Upper lobe of right lung (tissue), 1 donor: Measurements from ENCODE around the gene DOK6. TPM values are rescaled to one million over a fixed set of nuclear protein-coding genes. Genes with fewer than 3 reads are reported as not detected.

Source experiments
- ATAC-seq: fragments of 200-7000 bp; cut with Tn5 transposase; one replicate; pipeline ENCODE4 v1.9.1; 2020; ENCODE audit warnings: mild to moderate bottlenecking, moderate library complexity
- DNase-seq: peaks from one replicate; pipeline ENCODE4 v3.0.0-alpha.2; 2020
- H3K27ac ChIP-seq: fragments of 200-600 bp; one replicate; pipeline ENCODE4 v1.8.0; 2022
- H3K27me3 ChIP-seq: fragments of 200-600 bp; one replicate; pipeline ENCODE4 v1.8.0; 2022; ENCODE audit warnings: mild to moderate bottlenecking
- H3K36me3 ChIP-seq: fragments of 200-600 bp; one replicate; pipeline ENCODE4 v1.8.0; 2022
- H3K4me1 ChIP-seq: fragments of 200-600 bp; one replicate; pipeline ENCODE4 v1.8.0; 2022
- H3K4me3 ChIP-seq: fragments of 200-600 bp; one replicate; pipeline ENCODE4 v1.8.0; 2022; ENCODE audit warnings: mild to moderate bottlenecking
- H3K9me3 ChIP-seq: fragments of 200-600 bp; one replicate; pipeline ENCODE4 v1.8.0; 2022
- intact Hi-C: fragments of 100-400 bp; cut with DNase I; formaldehyde crosslinking; loops from one replicate; pipeline ENCODE4 v1.11.0; 2022
- total RNA-seq: library from RNA; stranded (reverse); fragmentation: NEBNext Ultra II Directional; extraction: Animal tissue kit (Norgen Biotek cat#: 25700); gene quantifications from one replicate; pipeline ENCODE4 v1.2.1, GENCODE V29; 2021
- TF ChIP-seq, protein P1 (sequence below): fragments of 200-600 bp; IDR thresholded peaks from one replicate; pipeline ENCODE4 v1.8.0; 2022; ENCODE audit warnings: antibody characterized with exemption
- donor health status: DM: no; HTN: yes; CAD: no; lungs with severe emphysema.

Gene DOK6
- total RNA-seq, 1 donor from 2014 or later: 5.9 TPM

DNA sequence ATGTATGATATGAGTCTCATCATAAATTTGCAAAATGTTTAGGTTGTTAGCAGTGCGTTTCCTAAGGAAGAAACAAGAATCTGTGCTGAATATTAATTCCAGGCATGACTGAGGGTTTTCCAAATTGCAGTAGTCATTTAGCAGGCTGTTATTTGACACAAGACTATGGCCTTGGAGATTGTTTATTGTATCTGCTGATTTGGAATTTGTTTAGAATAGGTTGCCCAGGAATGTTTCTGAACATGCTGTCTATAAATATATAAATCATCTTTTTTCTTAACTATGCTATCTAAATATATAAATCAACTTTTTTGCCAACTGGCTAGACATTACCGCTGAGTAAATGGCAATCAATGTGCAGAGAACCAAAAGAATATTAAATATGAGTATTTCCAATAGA lies 90.9 kb downstream of the DOK6 start:
- intact Hi-C loops: no loop called here
- DNase-seq: no peak
- TF ChIP-seq, protein P1, sequence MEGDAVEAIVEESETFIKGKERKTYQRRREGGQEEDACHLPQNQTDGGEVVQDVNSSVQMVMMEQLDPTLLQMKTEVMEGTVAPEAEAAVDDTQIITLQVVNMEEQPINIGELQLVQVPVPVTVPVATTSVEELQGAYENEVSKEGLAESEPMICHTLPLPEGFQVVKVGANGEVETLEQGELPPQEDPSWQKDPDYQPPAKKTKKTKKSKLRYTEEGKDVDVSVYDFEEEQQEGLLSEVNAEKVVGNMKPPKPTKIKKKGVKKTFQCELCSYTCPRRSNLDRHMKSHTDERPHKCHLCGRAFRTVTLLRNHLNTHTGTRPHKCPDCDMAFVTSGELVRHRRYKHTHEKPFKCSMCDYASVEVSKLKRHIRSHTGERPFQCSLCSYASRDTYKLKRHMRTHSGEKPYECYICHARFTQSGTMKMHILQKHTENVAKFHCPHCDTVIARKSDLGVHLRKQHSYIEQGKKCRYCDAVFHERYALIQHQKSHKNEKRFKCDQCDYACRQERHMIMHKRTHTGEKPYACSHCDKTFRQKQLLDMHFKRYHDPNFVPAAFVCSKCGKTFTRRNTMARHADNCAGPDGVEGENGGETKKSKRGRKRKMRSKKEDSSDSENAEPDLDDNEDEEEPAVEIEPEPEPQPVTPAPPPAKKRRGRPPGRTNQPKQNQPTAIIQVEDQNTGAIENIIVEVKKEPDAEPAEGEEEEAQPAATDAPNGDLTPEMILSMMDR: no peak

GRCh38 chr18:69492861-69493260 lies 92.2 kb downstream of the DOK6 start:
- H3K4me1 ChIP-seq: no peaks in the 10 kb centered on the region
- intact Hi-C loops: no loop called here
- no peaks in the 10 kb centered on the region for H3K27me3 ChIP-seq
- TF ChIP-seq, protein P1: no peak
- no peak overlapping the region for H3K27ac ChIP-seq
- no peaks in the 10 kb centered on the region for H3K36me3 ChIP-seq
- ATAC-seq (no peak), DNase-seq (no peak)
- no peak overlapping the region for H3K4me3 ChIP-seq
- H3K9me3 ChIP-seq: no peaks in the 10 kb centered on the region

More for the DNA sequence above, 90.9 kb downstream of the DOK6 start:
- no peak for ATAC-seq
- H3K4me3 ChIP-seq: no peak overlapping the region
- no peaks in the 10 kb centered on the region for H3K9me3 ChIP-seq
- no peaks in the 10 kb centered on the region for H3K36me3 ChIP-seq
- H3K4me1 ChIP-seq: no peaks in the 10 kb centered on the region
- H3K27ac ChIP-seq: no peak overlapping the region
- no peaks in the 10 kb centered on the region for H3K27me3 ChIP-seq

- peak; percentile 24 for ATAC-seq
- no peaks in the 10 kb centered on the region for H3K9me3 ChIP-seq
- intact Hi-C loops: no loop called here
- no peak for DNase-seq
- TF ChIP-seq, protein P1: no peak
- no peak overlapping the region for H3K27ac ChIP-seq
- no peaks in the 10 kb centered on the region for H3K4me1 ChIP-seq
- H3K4me3 ChIP-seq: no peak overlapping the region
- no peaks in the 10 kb centered on the region for H3K27me3 ChIP-seq
- H3K36me3 ChIP-seq: no peaks in the 10 kb centered on the region
Measured at GRCh38 chr18:69494841-69495240, 94.2 kb downstream of the DOK6 start.

DNA sequence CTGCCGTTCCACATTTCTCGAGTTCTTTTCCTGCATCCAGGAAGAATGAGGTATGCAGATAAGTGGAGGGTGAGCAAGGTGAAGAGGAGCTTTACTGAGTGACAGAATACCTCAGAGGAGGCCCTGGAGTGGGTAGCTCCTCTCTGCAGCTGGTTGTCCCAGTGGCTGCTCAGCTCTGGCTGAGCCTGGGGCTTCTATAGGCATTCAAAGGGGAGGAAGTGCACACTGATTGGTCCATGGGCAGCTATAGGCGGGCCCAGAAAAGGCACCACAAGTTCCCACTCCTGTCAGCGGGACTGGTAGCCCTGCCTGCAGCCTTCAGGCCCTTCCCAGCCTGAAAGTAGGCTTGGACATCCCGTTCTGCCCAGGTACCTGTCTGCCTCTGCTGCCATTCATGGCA lies 94.7 kb downstream of the DOK6 start:
- no peak for DNase-seq
- no peaks in the 10 kb centered on the region for H3K4me1 ChIP-seq
- H3K36me3 ChIP-seq: no peaks in the 10 kb centered on the region
- H3K27me3 ChIP-seq: no peaks in the 10 kb centered on the region
- intact Hi-C loops: no loop called here
- no peak overlapping the region for H3K27ac ChIP-seq
- TF ChIP-seq, protein P1: no peak
- H3K4me3 ChIP-seq: no peak overlapping the region
- no peaks in the 10 kb centered on the region for H3K9me3 ChIP-seq
- ATAC-seq: peak; percentile 23

GRCh38 chr18:69495841-69496533 lies 95.3 kb downstream of the DOK6 start:
- TF ChIP-seq, protein P1: no peak
- no peaks in the 10 kb centered on the region for H3K4me1 ChIP-seq
- intact Hi-C loops: no loop called here
- DNase-seq: no peak
- no peak overlapping the region for H3K4me3 ChIP-seq
- H3K36me3 ChIP-seq: no peaks in the 10 kb centered on the region
- no peaks in the 10 kb centered on the region for H3K27me3 ChIP-seq
- peak; percentile 25 for ATAC-seq
- H3K27ac ChIP-seq: no peak overlapping the region
- H3K9me3 ChIP-seq: no peaks in the 10 kb centered on the region

- no peak for ATAC-seq
- H3K27me3 ChIP-seq: no peaks in the 10 kb centered on the region
- H3K27ac ChIP-seq: no peak overlapping the region
- no peak overlapping the region for H3K4me3 ChIP-seq
- TF ChIP-seq, protein P1: no peak
- no peaks in the 10 kb centered on the region for H3K36me3 ChIP-seq
- intact Hi-C loops: no loop called here
- no peaks in the 10 kb centered on the region for H3K9me3 ChIP-seq
- H3K4me1 ChIP-seq: no peaks in the 10 kb centered on the region
- DNase-seq: no peak
Measured at GRCh38 chr18:69518989-69519388, 118.3 kb downstream of the DOK6 start.
